ENCODE results near the gene DEK. TPM values are rescaled to one million over a fixed set of nuclear protein-coding genes. Genes with fewer than 3 reads are reported as not detected.

Gene DEK
- total RNA-seq, 1 donor from 2014 or later: 64.9 TPM

- TF ChIP-seq CTCF (IDR thresholded peaks at IDR 0.05): no peak
- Histone ChIP-seq H3K4me1 (no peaks in the 10 kb centered on the region), H3K27me3 (no peaks in the 10 kb centered on the region), H3K9me3 (no peaks in the 10 kb centered on the region), H3K27ac (no peak overlapping the region), H3K4me3 (no peak overlapping the region), H3K36me3 (peaks cover 59% of the 10 kb centered on the region)
- DNase-seq (no peak), ATAC-seq (no peak)
- intact Hi-C loops (cut with DNase I): no loop called here
Observed at GRCh38 chr6:18219591-18219990, 44.7 kb downstream of the DEK start.

DNA sequence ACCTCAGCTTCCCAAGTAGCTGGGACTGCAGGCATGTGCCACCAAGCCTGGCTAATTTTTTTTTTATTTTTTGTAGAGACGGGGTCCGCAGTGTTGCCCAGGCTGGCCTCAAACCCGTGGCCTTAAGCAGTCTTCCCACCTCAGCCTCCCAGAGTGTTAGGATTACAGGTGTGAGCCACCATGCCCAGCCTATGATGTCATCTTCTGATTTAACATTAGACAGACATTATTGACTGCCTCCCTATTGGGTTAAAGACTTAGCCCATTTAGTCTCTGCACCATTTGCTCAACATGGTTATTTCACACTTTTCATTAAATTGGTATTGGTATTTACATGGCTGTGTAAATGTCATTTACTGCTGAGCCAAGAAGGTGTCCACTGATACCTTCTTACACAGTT is 46.1 kb downstream of the DEK start:
- H3K27ac ChIP-seq: no peak overlapping the region
- H3K4me3 ChIP-seq: no peak overlapping the region
- intact Hi-C loops (cut with DNase I): no loop called here
- no peaks in the 10 kb centered on the region for H3K9me3 ChIP-seq
- no peaks in the 10 kb centered on the region for H3K27me3 ChIP-seq
- peaks cover 50% of the 10 kb centered on the region for H3K36me3 ChIP-seq
- DNase-seq (no peak), ATAC-seq (no peak)
- no peaks in the 10 kb centered on the region for H3K4me1 ChIP-seq
- no peak for TF ChIP-seq CTCF (IDR thresholded peaks at IDR 0.05)

DNA sequence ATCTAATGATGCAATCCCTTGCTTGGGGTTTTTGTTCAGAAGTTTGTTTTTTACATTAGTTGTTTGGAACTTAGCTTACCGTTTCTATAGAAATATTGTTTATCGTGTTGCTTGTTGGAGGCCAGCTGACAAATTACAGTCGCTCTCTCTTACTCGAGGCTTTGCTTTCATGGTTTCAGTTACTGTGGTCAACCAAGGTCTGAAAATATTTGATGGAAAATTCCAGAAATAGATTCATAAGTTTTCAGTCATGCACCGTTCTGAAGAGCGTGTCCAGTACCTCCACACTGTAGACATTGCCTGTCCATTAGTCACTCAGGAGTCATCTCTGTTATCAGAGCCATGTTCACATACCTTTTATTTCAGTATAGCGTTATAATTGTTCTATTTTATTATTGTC is 47.9 kb downstream of the DEK start:
- ATAC-seq (no peak), DNase-seq (no peak)
- no peak overlapping the region for H3K4me3 ChIP-seq
- no peak for TF ChIP-seq CTCF (IDR thresholded peaks at IDR 0.05)
- intact Hi-C loops (cut with DNase I): no loop called here
- peaks cover 34% of the 10 kb centered on the region for H3K36me3 ChIP-seq
- H3K4me1 ChIP-seq: no peaks in the 10 kb centered on the region
- no peaks in the 10 kb centered on the region for H3K9me3 ChIP-seq
- no peak overlapping the region for H3K27ac ChIP-seq
- no peaks in the 10 kb centered on the region for H3K27me3 ChIP-seq

- no peak overlapping the region for H3K27ac ChIP-seq
- no peaks in the 10 kb centered on the region for H3K27me3 ChIP-seq
- DNase-seq (no peak), ATAC-seq (peak; percentile 52)
- H3K9me3 ChIP-seq: no peaks in the 10 kb centered on the region
- no peak overlapping the region for H3K4me3 ChIP-seq
- intact Hi-C loops (cut with DNase I): no loop called here
- H3K4me1 ChIP-seq: no peaks in the 10 kb centered on the region
- TF ChIP-seq CTCF (IDR thresholded peaks at IDR 0.05): no peak
- peaks cover 25% of the 10 kb centered on the region for H3K36me3 ChIP-seq
Observed at GRCh38 chr6:18215436-18215835, 48.9 kb downstream of the DEK start.

DNA sequence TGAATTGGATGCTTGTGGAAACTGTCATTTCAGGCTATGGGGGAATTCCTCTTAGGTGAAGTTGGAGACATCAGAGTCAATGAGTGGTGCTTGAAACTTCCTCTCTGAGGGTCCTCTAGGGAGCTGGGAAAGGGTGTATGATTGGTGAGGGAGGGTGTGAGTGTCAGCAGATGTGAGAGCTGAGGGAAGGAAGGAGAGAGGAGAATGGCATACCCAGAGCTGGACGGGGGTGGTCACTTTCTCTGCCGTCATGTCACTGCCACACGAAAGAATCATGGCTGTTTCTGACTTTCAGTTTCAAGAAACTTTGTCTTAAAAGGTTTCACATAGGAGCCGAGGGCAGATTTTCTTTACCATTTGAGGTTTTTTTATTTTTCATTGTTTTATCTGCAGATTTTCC is 50.3 kb downstream of the DEK start:
- H3K27ac ChIP-seq: no peak overlapping the region
- H3K27me3 ChIP-seq: no peaks in the 10 kb centered on the region
- TF ChIP-seq CTCF (IDR thresholded peaks at IDR 0.05): no peak

GRCh38 chr6:18213439-18213838 is 50.9 kb downstream of the DEK start:
- H3K27me3 ChIP-seq: no peaks in the 10 kb centered on the region
- no peaks in the 10 kb centered on the region for H3K9me3 ChIP-seq
- H3K4me1 ChIP-seq: no peaks in the 10 kb centered on the region
- no peak overlapping the region for H3K4me3 ChIP-seq
- ATAC-seq (no peak), DNase-seq (no peak)
- no peak for TF ChIP-seq CTCF (IDR thresholded peaks at IDR 0.05)
- peaks cover 19% of the 10 kb centered on the region for H3K36me3 ChIP-seq
- no peak overlapping the region for H3K27ac ChIP-seq
- intact Hi-C loops (cut with DNase I): no loop called here

More for the DNA sequence above, 50.3 kb downstream of the DEK start:
- H3K36me3 ChIP-seq: peaks cover 19% of the 10 kb centered on the region
- intact Hi-C loops (cut with DNase I): no loop called here
- H3K9me3 ChIP-seq: no peaks in the 10 kb centered on the region
- no peak for ATAC-seq
- no peaks in the 10 kb centered on the region for H3K4me1 ChIP-seq
- no peak overlapping the region for H3K4me3 ChIP-seq
- no peak for DNase-seq
